Esophagus muscularis mucosa (tissue), 4 donors: ENCODE measurements around the gene SPARC. TPM values are rescaled to one million over a fixed set of nuclear protein-coding genes. Genes with fewer than 3 reads are reported as not detected.

ENCODE experiments used
- DNase-seq: peaks from one replicate; pipeline ENCODE4 v3.0.0-alpha.2; 2017; ENCODE audit errors: extremely low spot score
- H3K27ac ChIP-seq, 4 donors: fragments of 200-600 bp; sonication (generic); replicated peaks in 1 of 4; 1 replicate in 3 of 4; 2 replicates in 1 of 4; pipeline ENCODE4 v1.5.1; 2016 to 2019; ENCODE audit warnings: mild to moderate bottlenecking in 1 of 4
- H3K27me3 ChIP-seq, 4 donors: fragments of 200-600 bp; sonication (generic); one replicate each; pipeline versions ENCODE4 v1.5.1 to v1.6.0; 2016 to 2019
- H3K36me3 ChIP-seq, 4 donors: fragments of 200-600 bp; sonication (generic); one replicate each; pipeline ENCODE4 v1.5.1; 2016 to 2019
- H3K4me1 ChIP-seq, 4 donors: fragments of 200-600 bp; sonication (generic); one replicate each; pipeline ENCODE4 v1.5.1; 2016 to 2019
- H3K4me3 ChIP-seq, 4 donors: fragments of 200-600 bp; sonication (generic); 1 replicate in 2 of 4; 2 replicates in 2 of 4; pipeline ENCODE4 v1.5.1; 2016 to 2019; ENCODE audit warnings: mild to moderate bottlenecking in 4 of 4, moderate library complexity in 1 of 4
- H3K9me3 ChIP-seq, 4 donors: fragments of 200-600 bp; sonication (generic); 1 replicate in 3 of 4; 2 replicates in 1 of 4; pipeline ENCODE4 v1.5.1; 2016 to 2019
- EP300 ChIP-seq: sonication (generic); formaldehyde crosslinking; IDR thresholded peaks from one replicate; pipeline ENCODE4 v1.6.1; 2017; ENCODE audit warnings: antibody characterized with exemption
- POLR2A ChIP-seq: fragments of 450-650 bp; IDR thresholded peaks from one replicate; pipeline ENCODE4 v1.6.1; 2017; ENCODE audit warnings: antibody characterized with exemption, moderate library complexity, mild to moderate bottlenecking, low read depth
- POLR2AphosphoS5 ChIP-seq, 2 donors: sonication (generic); formaldehyde crosslinking; IDR thresholded peaks; one replicate each; pipeline ENCODE4 v1.6.1; 2017; ENCODE audit warnings: antibody characterized with exemption in 2 of 2
- WGBS: methylation state at CpG from one replicate; pipeline ENCODE4 v1.1.5; 2018; 5-methylcytosine and 5-hydroxymethylcytosine counted together
- intact Hi-C: fragments of 100-400 bp; cut with DNase I; formaldehyde crosslinking; loops from one replicate; pipeline ENCODE4 v1.15.1; 2023
- total RNA-seq, 4 donors: library from RNA; depleted of rRNA; stranded (reverse); fragments of >200 nt; gene quantifications; one replicate each; pipeline versions ENCODE4 v1.1.0 to v1.2.1, GENCODE V29; 2016
- TF ChIP-seq, protein P1 (sequence below), 3 experiments: fragments of 200-600 bp in 2 of 3; fragments of 450-650 bp in 1 of 3; sonication (generic) in 2 of 3; IDR thresholded peaks; one replicate each; pipeline ENCODE4 v1.5.1; 2017 to 2019; ENCODE audit warnings: antibody characterized with exemption in 3 of 3, mild to moderate bottlenecking in 2 of 3, moderate library complexity in 1 of 3

The SPARC gene
- total RNA-seq, 4 donors from 2014 or later = 269 to 875 (median 432) TPM

DNA sequence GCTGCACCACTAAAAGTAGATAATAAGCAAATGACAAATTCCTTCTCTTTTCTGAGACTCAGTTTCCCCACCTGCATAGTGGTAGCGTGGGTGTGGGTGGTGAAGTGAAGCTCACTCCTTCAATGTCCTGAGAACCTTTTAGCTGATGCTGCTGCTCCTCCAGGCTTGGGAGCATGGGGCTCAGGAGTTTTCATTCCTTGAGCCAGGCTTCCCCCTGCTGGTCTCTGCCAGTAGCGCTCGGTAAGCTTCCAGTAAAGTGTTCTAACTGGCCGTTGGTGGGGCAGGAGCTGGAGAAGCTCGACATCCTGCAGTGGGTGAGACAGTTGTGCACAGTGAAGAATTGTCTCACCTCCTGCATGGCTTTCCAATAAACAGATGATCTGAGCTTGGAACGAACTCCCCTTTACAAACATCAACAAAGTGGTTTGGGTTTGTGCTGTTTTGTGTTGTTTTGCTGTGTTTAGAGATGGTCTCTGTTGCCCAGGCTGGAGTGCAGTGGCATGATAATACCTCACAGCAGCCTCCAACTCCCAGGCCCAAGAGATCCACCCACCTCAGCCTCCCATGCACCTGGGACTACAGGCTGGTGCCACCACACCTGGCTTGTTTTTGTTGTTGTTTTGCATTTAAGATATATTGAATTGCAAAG lies 34.6 kb downstream of the SPARC start:
- H3K36me3 ChIP-seq = no peaks in the 10 kb centered on the region
- H3K4me1 ChIP-seq = no peaks in the 10 kb centered on the region
- TF ChIP-seq EP300 (no peak), POLR2AphosphoS5 (IDR thresholded peaks at IDR 0.05) (peak in 1 of 2 donors; percentile 27)
- TF ChIP-seq, protein P1, sequence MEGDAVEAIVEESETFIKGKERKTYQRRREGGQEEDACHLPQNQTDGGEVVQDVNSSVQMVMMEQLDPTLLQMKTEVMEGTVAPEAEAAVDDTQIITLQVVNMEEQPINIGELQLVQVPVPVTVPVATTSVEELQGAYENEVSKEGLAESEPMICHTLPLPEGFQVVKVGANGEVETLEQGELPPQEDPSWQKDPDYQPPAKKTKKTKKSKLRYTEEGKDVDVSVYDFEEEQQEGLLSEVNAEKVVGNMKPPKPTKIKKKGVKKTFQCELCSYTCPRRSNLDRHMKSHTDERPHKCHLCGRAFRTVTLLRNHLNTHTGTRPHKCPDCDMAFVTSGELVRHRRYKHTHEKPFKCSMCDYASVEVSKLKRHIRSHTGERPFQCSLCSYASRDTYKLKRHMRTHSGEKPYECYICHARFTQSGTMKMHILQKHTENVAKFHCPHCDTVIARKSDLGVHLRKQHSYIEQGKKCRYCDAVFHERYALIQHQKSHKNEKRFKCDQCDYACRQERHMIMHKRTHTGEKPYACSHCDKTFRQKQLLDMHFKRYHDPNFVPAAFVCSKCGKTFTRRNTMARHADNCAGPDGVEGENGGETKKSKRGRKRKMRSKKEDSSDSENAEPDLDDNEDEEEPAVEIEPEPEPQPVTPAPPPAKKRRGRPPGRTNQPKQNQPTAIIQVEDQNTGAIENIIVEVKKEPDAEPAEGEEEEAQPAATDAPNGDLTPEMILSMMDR (IDR thresholded peaks at IDR 0.05) = peak; percentile 78 to 88 (median 80)
- intact Hi-C loops = loop anchor here (2.0 kb wide), 1 partner anchor 203 kb away; no protein-coding TSS in a partner anchor
- no peaks in the 10 kb centered on the region for H3K9me3 ChIP-seq
- no peak for DNase-seq
- no peak overlapping the region for H3K27ac ChIP-seq
- 0% methylated on average over 6 of the region's 6 CpGs for WGBS
- no peak overlapping the region for H3K4me3 ChIP-seq
- H3K27me3 ChIP-seq = no peaks in the 10 kb centered on the region

DNA sequence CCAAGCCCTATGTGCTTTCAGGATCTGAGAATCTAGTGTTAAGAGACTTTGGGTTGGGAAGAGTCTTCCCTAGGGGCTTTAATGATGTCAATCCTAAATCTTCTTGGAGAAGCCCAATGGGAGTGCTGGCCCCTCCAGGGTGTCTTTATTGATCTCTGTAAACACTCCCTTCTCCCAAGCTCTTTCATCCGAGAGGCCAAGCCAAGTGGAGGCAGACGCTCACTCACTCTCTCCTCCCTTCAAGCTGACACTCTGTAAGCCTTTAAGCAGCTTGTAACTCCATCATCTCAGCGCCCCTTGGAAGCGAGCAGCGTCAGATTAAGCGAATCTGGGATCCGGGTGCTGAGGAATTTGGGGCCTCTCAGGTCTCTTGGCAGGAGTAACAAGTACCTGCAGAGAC lies 37.7 kb downstream of the SPARC start:
- H3K4me1 ChIP-seq = no peaks in the 10 kb centered on the region
- TF ChIP-seq POLR2AphosphoS5 (IDR thresholded peaks at IDR 0.05) = no peak
- no peak for TF ChIP-seq POLR2A
- TF ChIP-seq, protein P1 (IDR thresholded peaks at IDR 0.05) = no peak
- no peak for TF ChIP-seq EP300
- H3K27me3 ChIP-seq = no peaks in the 10 kb centered on the region
- 72% methylated on average over 7 of the region's 7 CpGs for WGBS
- no peaks in the 10 kb centered on the region for H3K36me3 ChIP-seq
- no peaks in the 10 kb centered on the region for H3K9me3 ChIP-seq
- H3K4me3 ChIP-seq = no peak overlapping the region
- no peak overlapping the region for H3K27ac ChIP-seq
- intact Hi-C loops = loop anchor here (5.0 kb wide), 1 partner anchor 127 kb away; no protein-coding TSS in a partner anchor
- DNase-seq = no peak

DNA sequence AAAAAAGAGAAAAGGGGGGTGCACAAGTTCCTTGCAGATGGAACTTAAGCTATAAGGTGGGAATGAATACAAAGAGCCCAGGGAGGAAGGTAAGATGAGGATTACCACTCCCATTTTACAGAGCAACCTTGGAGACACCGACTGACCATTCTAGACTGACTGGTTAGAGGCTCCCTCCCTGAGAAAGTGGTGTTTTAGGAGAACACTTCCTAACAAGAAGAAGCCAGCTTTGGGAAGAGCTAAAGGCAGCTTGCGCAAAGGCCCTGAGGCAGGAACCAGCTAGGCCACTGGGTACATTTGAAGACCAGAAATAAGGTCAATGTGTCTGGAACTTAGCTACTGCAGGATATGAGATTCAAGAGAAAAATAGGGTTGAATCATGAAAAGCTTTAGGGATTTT lies 38.6 kb downstream of the SPARC start:
- no peaks in the 10 kb centered on the region for H3K36me3 ChIP-seq
- H3K27me3 ChIP-seq = no peaks in the 10 kb centered on the region
- TF ChIP-seq POLR2AphosphoS5 (IDR thresholded peaks at IDR 0.05) (no peak), POLR2A (no peak)
- no peak overlapping the region for H3K27ac ChIP-seq
- WGBS = 98% methylated on average over 2 of the region's 2 CpGs
- H3K4me1 ChIP-seq = no peaks in the 10 kb centered on the region
- no peak overlapping the region for H3K4me3 ChIP-seq
- intact Hi-C loops = loop anchor here (5.0 kb wide), 1 partner anchor 126 kb away; no protein-coding TSS in a partner anchor
- no peak for DNase-seq
- no peaks in the 10 kb centered on the region for H3K9me3 ChIP-seq

DNA sequence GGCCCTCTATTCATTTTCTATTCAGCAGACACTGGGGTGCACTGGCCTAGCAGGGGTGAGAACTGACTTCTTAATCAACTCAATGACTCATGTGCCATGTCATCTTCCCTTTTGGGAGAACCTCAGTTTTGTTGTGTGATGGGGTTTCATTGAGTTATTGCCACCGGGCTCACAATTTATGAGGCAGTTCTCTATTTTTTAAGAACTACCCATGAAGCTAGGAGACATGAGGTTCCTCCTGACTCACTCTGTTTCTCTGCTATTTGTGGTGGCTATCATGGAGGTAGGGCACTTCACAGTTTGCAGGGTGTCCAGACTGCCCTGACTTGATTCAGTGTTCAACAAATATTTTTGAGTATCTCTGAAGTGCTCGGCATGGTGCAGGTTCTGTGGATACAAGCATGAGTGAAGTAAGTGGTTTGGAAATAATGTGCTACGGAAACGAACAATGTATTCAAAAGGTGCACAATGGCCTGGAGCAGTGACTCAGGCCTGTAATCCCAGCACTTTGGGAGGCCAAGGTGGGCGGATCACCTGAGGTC lies 39.3 kb downstream of the SPARC start:
- DNase-seq = no peak
- H3K4me3 ChIP-seq = no peak overlapping the region
- H3K4me1 ChIP-seq = peaks cover 0 to 1% (median 0%) of the 10 kb centered on the region in 4 donors
- WGBS = 78% methylated on average over 5 of the region's 5 CpGs
- TF ChIP-seq POLR2AphosphoS5 (IDR thresholded peaks at IDR 0.05) (no peak), EP300 (no peak), POLR2A (no peak)
- TF ChIP-seq, protein P1 (IDR thresholded peaks at IDR 0.05) = no peak
- no peaks in the 10 kb centered on the region for H3K36me3 ChIP-seq
- H3K27ac ChIP-seq = no peak overlapping the region
- H3K27me3 ChIP-seq = no peaks in the 10 kb centered on the region
- H3K9me3 ChIP-seq = no peaks in the 10 kb centered on the region
- intact Hi-C loops = loop anchor here (5.0 kb wide), 1 partner anchor 125 kb away; no protein-coding TSS in a partner anchor

DNA sequence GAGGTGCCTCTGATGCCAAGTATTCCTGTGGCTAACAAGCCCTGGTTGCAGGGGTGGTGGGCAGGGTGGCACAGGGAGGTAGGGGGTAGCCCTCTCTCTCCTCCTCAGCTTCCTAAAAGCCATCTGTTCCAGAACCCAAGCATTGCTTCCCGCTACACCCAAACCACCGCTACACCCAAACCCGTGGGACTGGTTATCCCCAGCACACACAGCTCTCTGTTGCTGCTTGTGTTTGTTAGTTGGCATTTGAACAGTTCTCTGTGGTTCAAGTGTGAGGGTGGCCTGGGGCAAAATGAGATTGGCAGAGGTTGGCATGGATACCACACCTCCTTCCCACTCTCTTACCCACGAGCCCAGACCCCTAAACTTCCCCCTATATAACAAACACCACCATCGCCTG lies 40.4 kb downstream of the SPARC start:
- no peak overlapping the region for H3K27ac ChIP-seq
- TF ChIP-seq, protein P1 (IDR thresholded peaks at IDR 0.05) = no peak
- no peak for DNase-seq
- no peaks in the 10 kb centered on the region for H3K27me3 ChIP-seq
- H3K36me3 ChIP-seq = no peaks in the 10 kb centered on the region
- 82% methylated on average over 5 of the region's 5 CpGs for WGBS
- no peaks in the 10 kb centered on the region for H3K9me3 ChIP-seq
- H3K4me1 ChIP-seq = peaks cover 0 to 3% (median 0%) of the 10 kb centered on the region in 4 donors
- intact Hi-C loops = loop anchor here (5.0 kb wide), 1 partner anchor 124 kb away; no protein-coding TSS in a partner anchor
- no peak overlapping the region for H3K4me3 ChIP-seq
